8988T (cell line): ENCODE measurements around the gene CCR1.
"Not testable (repeated sequence)": the region's sequence is repeated elsewhere in the genome, so short reads cannot be mapped to it uniquely, and the experiment has no call there.

ENCODE experiments used
- DNase-seq: peaks from one replicate; pipeline ENCODE4 v3.0.0; 2011

CCR1 gene

GRCh38 chr3:46163556-46164041, 44.5 kb downstream of the CCR1 start:
- DNase-seq = no peak

- DNase-seq = no peak
These were observed 45.0 kb downstream of the CCR1 start for GRCh38 chr3:46162975-46163555.

GRCh38 chr3:46157685-46158084, 50.4 kb downstream of the CCR1 start:
- not testable (repeated sequence) for DNase-seq

GRCh38 chr3:46154311-46154710, 53.8 kb downstream of the CCR1 start:
- no peak for DNase-seq
